GM15510 (cell line): Measurements from ENCODE around the gene VWA8.

Experiments used
- POLR2A ChIP-seq: IDR thresholded peaks from 3 replicates; pipeline ENCODE4 v1.6.1; 2011; ENCODE audit warnings: borderline replicate concordance; ENCODE audit not compliant: insufficient read length; ENCODE audit errors: extremely low read depth

Gene VWA8

DNA sequence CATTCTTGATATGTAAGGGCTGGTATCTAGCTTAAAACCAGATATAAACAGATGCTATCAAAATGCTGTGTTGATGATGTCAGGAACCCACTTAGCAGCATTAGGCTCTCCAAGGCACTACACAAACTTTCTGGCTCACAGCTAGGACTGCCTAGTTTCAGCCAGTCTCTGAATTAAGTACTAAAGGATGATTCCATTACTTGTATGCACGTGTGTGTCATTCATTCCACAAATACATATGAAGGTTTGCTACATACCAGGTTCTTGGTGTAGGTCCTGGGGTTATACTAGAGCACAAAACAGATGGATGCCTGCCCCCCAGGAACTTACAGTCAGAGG, 352.1 kb downstream of the VWA8 start:
- TF ChIP-seq POLR2A, result no peak

- TF ChIP-seq POLR2A, result no peak
Measured at GRCh38 chr13:41608111-41608838, 352.6 kb downstream of the VWA8 start.

GRCh38 chr13:41606646-41607045, 354.3 kb downstream of the VWA8 start:
- TF ChIP-seq POLR2A, result no peak

- TF ChIP-seq POLR2A, result no peak
Measured at GRCh38 chr13:41605319-41606285, 355.3 kb downstream of the VWA8 start.

- no peak for TF ChIP-seq POLR2A
Measured at GRCh38 chr13:41603917-41604316, 357.0 kb downstream of the VWA8 start.

- no peak for TF ChIP-seq POLR2A
Measured at GRCh38 chr13:41601718-41602445, 359.0 kb downstream of the VWA8 start.

- no peak for TF ChIP-seq POLR2A
Measured at GRCh38 chr13:41599619-41600018, 361.3 kb downstream of the VWA8 start.

DNA sequence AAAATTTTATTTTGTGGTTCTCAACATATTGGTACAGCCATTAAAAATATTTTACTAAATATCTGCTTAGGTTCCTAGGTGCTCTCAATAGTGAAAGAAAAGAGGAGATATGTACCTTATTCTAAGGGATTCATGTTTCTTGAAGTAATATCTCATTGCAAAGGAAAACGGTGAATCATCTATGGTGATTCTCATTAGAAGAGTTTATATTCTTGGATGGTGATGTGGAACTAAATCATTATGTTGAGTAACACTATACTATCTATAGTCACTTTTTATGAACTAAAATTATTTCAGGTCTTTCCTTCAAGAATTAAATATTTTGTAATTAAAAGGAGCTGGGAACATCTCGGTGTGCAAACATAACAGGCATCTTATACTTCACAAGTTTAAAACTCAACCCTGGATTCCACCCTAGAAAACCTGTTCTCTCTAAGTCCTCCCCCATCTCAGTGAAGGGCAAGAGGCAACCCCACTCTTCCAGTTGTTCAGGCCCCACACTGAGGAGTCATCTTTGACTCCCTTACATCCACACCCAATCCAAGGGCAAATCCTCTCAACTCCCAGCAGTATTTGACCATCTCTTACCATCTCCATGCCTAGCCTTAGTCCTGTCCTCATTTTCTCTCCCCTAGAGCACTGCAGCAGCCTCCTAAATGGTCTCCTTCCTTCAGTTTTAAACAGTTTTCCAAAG, 363.4 kb downstream of the VWA8 start:
- no peak for TF ChIP-seq POLR2A

DNA sequence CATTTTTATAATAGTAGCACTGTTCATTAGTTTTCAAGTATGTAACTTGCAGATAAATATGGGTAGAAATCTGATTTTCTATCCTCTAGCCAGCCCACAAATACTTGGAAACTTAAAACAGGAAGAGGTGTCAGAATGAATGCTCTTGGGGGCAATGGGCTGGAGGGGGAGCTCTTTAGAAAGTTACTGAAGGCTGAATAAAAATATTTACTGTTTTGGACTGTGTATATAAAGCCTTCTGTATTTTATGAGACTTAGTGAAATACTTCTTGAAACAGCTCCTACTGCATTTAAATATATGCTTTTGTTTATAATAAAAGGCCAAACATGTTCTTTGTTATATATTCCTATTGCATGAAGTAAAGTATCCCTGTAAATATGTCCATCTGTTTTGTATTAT, 364.7 kb downstream of the VWA8 start:
- no peak for TF ChIP-seq POLR2A

DNA sequence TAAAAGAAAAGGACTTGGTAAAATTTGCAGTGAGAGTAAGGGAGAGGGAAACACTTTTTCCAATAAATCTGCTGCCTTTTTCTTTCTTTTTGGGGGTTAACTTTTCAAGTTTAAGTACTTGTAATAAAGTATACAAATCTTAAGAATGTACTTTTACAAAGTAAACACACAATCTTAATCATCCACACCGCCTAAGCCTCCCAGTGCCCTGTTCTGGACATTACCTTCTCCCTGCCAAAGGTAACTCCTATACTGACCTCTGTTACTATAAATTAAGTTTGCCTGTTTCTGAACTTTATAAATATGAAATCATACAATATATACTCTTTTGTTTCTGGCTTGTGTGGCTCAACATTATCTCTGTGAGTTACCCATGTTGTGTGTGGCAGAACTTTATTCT, 365.6 kb downstream of the VWA8 start:
- no peak for TF ChIP-seq POLR2A

GRCh38 chr13:41590643-41591042, 370.3 kb downstream of the VWA8 start:
- TF ChIP-seq POLR2A, result no peak

- TF ChIP-seq POLR2A, result no peak
Measured at GRCh38 chr13:41590122-41590521, 370.8 kb downstream of the VWA8 start.

DNA sequence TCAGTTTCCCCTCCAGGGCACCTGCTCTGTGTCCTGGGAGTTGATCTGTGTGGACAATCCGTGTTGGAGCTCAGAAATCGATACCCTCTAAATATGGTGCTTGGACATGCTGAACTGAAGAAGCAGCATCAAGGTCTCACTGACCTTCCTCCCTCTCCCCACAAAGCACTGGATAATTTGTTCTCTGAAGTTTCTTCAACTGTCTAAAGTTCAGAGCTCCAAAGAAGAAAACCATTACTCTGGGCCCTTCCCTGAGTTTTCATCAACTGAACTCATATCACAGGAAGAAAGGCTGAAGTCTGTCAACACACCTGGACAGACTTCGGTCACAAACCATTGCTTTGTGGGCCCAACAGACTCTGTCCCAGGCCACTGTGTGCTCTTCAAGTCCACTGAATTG, 371.5 kb downstream of the VWA8 start:
- no peak for TF ChIP-seq POLR2A

DNA sequence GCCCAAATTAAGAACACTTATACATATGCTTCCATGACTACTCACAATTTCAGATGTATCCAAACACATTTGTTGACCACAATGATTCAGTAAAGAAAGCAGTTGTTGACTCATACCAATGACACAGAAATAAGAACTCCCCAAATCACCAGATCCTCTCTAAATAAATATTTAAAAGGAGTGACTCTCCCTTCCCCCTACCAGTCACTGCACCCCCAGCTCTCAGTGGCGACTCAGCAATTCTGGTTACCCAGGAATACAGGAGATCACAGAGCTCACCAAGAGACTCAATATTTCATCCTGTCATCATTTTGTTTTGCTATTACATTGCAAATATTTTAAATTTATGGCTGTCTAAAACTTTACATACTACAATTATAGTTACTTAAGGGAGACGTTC, 372.0 kb downstream of the VWA8 start:
- no peak for TF ChIP-seq POLR2A

- TF ChIP-seq POLR2A, result no peak
Measured at GRCh38 chr13:41588448-41588847, 372.5 kb downstream of the VWA8 start.

- TF ChIP-seq POLR2A, result no peak
Measured at GRCh38 chr13:41587490-41587889, 373.4 kb downstream of the VWA8 start.

- TF ChIP-seq POLR2A, result no peak
Measured at GRCh38 chr13:41586216-41586615, 374.7 kb downstream of the VWA8 start.
